ENCODE results near the gene ZBTB21.

The ZBTB21 gene

DNA sequence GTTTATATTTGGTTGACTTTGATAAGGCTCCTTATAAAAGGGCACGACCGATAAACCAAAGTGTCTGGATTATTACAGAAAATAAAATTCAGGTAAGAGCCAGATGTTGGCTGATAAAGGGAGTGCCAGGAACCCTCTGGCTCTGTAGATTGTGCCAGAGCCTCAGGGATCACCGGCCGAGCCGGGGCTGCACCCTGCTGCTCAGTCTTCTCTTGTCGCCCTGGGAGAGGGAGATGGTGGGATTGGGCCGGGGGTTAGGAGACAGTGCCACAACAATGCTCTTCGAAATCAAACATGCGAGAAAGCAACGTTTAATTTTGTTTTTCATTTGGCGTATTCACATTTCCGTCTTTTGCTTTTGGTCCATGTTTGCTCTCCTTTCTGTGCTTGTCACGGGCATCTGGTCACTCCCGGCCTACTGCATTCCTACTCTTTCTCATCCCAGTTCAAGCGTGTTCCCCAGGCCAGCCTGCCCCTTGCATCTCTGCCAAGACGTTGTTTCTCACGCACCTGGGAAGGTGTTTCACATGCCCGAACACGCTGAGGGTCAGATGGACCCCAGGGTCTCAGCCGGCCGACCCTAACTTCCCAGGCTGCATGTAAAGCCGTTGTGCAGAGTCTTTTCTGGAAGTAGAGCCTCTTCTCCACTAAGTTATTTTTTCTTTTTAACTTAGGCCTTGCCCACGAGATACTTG, 37.5 kb downstream of the ZBTB21 start:
- TF ChIP-seq POLR2A (IDR thresholded peaks at IDR 0.05; ENCODE audit: low read depth, low read length) (no peak), TAF1 (IDR thresholded peaks at IDR 0.05; ENCODE audit: borderline replicate concordance, low read depth, low read length) (no peak), POLR2AphosphoS5 (IDR thresholded peaks at IDR 0.05; ENCODE audit: low read depth, low read length) (no peak)
- DNase-seq (ENCODE audit: insufficient read length) (no peak), FAIRE-seq (no peak)

DNA sequence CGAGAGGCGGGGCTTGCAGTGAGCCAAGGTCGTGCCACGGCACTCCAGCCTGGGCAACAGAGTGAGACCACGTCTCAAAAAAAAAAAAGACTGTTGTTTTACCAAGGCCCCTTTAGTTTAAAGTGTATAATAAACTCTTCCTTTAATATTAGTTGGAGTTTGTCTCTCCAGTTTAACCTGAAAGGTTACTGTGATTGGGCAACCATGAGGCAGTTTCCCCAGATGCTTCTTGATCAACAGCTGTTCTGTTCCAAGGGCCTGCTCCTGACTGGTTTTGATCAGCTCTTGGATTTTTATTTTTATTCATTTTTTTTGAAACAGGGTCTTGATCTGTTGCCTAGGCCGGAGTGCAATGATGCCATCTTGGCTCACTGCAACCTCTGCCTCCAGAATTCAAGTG, 38.3 kb downstream of the ZBTB21 start:
- DNase-seq (ENCODE audit: insufficient read length) (no peak), FAIRE-seq (no peak)
- TF ChIP-seq POLR2AphosphoS5 (IDR thresholded peaks at IDR 0.05; ENCODE audit: low read depth, low read length) (no peak), POLR2A (IDR thresholded peaks at IDR 0.05; ENCODE audit: low read depth, low read length) (no peak), TAF1 (IDR thresholded peaks at IDR 0.05; ENCODE audit: borderline replicate concordance, low read depth, low read length) (no peak)

DNA sequence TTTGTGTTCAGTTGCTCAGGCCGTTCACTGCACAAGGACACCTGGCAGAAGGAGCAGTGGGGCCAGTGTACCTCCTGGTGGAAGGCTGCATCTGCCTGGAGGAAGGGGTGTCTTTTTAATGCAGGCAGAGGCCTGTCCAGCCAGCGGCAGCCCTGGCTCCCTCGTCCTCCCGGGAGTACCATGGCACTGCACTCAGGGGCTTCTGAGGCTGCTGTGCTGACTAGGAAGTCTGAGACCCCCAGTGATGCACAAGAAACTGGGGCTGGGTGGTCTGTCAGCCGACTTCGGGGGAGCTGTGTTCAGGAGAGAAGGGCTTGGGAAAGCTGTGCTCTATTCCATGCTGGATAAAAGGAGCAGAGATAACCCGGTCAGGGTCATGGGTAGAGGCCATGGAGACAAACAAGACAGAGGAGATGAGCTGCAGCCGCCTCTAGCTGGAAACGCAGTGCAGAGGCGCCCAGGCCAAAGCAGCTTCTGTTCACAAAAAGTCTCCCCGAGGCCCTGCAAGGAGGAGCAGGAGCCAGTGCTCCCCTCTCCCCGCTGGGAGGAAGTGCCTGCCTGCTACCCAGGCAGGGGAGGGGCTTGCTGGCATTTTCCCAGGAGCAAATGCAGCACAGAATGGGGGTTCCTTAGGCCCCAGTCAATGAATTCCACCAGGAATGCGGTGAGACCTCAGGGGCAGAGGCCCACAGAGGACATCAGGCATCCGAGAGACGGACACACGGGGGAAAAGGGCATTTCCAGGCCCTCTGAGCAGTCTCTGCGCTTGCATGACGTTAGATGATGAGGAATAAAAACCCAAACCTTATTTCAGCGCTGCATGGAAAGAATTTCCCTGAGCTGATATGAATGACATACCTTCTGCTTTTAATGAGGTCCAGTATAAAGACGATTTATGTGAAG, 39.2 kb downstream of the ZBTB21 start:
- DNase-seq (ENCODE audit: insufficient read length) = no peak
- TF ChIP-seq POLR2A (IDR thresholded peaks at IDR 0.05; ENCODE audit: low read depth, low read length) (no peak), TAF1 (IDR thresholded peaks at IDR 0.05; ENCODE audit: borderline replicate concordance, low read depth, low read length) (no peak), POLR2AphosphoS5 (IDR thresholded peaks at IDR 0.05; ENCODE audit: low read depth, low read length) (no peak)
- no peak for FAIRE-seq

DNA sequence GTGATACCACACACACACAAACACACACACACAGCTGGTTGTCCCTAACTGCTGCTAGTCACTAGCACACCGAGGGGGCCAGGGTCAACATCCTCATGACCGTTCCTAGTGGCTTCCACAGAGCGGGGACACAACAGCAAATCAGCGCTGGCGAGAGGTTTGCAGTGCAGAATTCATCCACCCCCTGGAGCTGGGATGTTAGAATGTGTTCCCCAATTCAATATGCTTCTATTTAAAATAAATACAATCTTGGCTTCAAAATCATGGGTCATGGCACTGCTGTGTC, 40.1 kb downstream of the ZBTB21 start:
- FAIRE-seq (no peak), DNase-seq (ENCODE audit: insufficient read length) (no peak)
- no peak for TF ChIP-seq TAF1 (IDR thresholded peaks at IDR 0.05; ENCODE audit: borderline replicate concordance, low read depth, low read length)
- TF ChIP-seq POLR2AphosphoS5 (IDR thresholded peaks at IDR 0.05; ENCODE audit: low read depth, low read length) = no peak
- no peak for TF ChIP-seq POLR2A (IDR thresholded peaks at IDR 0.05; ENCODE audit: low read depth, low read length)

DNA sequence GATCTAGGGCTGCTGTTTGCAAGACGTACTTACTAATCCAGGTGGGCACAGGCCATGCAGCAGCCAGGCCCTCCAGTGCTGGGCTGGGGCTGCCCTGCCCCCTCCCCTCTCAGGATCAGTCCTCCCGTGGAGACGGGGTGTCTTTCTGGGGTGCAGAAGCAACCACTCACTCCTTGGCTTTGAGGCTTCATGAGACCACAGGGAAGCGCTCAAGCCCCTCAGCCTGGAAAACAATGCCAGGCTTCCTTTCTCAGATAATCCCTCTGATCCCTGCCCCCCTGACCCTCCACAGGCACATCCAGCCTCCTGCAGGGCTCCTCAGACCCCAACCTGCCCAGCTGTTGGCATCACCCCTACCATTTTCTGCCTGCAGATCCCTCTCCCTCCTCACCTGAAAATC, 42.5 kb downstream of the ZBTB21 start:
- no peak for FAIRE-seq
- TF ChIP-seq POLR2AphosphoS5 (IDR thresholded peaks at IDR 0.05; ENCODE audit: low read depth, low read length) (no peak), TAF1 (IDR thresholded peaks at IDR 0.05; ENCODE audit: borderline replicate concordance, low read depth, low read length) (no peak), POLR2A (IDR thresholded peaks at IDR 0.05; ENCODE audit: low read depth, low read length) (no peak)
- no peak for DNase-seq (ENCODE audit: insufficient read length)

DNA sequence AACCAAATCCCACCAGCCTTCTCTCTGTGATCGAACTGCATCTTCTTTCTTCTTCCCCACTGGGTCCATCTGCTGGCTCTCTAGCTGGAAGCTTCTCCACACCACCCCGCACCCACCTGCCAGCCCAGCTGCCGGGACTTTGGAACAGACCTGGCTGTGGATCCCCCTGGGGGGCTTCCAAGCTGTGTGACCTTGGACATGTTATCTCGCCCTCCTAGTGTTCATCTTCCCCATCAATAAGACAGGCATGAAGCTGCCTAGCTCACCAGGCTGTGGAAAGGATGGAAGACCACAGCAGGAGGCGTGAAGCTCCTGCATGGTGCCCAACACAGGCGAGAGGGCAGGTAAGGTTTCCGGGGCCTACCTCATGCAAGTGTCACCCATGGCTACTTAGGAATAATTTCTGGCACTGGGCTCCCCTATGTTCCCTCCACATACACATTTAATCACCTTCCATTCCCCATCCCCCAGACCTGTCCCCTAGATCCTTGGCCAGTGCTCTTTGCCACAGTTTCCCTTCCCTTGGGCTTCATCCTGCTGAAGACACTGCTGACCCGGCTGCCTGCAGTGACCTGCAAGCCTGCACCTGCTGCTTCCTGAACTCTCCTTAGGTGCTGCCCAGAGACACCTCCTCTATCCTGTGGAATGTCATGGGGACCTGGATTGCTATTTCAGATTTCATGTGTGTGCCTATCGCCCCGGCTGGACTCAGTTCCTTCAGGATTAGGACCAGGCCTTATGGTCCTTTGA, 43.1 kb downstream of the ZBTB21 start:
- no peak for TF ChIP-seq TAF1 (IDR thresholded peaks at IDR 0.05; ENCODE audit: borderline replicate concordance, low read depth, low read length)
- no peak for TF ChIP-seq POLR2A (IDR thresholded peaks at IDR 0.05; ENCODE audit: low read depth, low read length)
- no peak for TF ChIP-seq POLR2AphosphoS5 (IDR thresholded peaks at IDR 0.05; ENCODE audit: low read depth, low read length)
- no peak for DNase-seq (ENCODE audit: insufficient read length)
- no peak for FAIRE-seq

DNA sequence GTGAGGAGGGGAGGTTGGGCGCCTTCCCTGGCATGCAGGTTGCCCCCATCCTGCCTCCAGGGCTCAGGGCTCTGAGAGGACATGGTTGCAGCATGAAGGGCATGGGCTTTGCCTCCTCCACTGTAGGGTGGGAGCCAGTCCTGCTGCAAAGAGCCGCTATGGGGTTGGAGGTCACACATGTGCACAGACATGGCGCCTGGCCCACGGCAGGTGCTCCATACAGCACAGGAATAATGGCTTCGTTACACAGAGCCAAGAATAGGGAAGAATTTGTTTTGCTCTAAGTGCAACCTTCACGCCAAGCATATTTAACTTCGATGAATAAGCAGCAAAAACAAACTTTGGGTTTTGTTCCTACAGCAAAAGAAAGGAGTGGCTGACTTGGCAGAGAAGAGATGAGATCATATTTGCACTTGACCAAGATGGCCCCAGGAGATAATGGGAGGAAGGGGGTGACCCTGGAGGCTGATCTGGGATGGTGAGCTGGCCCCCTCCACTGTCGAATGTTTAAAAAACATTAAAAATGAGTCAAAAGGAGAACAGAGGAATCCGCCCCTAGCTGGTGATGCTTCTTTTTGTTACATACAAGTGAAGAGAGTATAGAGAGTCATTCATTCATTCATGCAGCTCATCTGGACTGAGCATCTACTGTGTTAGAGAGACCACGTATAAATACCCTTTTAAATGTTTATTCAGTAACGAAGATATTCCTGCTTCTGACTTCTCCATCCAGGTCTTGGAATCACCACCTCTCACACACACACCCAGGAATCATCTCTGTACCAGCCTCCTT, 43.9 kb downstream of the ZBTB21 start:
- FAIRE-seq (no peak), DNase-seq (ENCODE audit: insufficient read length) (no peak)
- TF ChIP-seq TAF1 (IDR thresholded peaks at IDR 0.05; ENCODE audit: borderline replicate concordance, low read depth, low read length) (no peak), POLR2AphosphoS5 (IDR thresholded peaks at IDR 0.05; ENCODE audit: low read depth, low read length) (no peak), POLR2A (IDR thresholded peaks at IDR 0.05; ENCODE audit: low read depth, low read length) (no peak)

DNA sequence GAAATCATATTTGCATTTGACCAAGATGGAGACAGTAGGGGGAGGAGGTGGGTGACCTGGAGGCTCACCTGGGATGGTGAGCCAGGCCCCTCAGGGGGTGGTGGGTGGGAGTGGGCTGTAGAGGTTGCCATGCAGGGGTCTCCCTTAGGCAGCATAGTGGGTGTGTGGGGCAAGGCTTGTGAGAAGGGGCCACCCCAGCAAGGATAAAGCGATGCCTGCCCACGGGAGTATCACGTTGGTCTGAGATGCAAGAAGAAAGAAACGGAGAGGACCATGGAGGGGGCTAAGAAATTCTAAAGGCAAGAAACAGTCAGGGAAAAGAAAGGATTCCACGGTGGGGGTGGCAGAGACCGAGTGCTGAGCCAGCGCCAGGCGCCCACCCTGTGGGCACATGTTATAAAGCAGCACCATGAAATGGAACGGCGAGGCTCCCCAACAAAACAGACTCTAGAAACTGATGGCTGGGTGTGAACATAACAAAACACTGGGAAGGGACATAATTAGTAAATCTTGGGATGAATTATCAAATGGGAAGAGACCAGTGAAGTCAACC, 44.6 kb downstream of the ZBTB21 start:
- DNase-seq (ENCODE audit: insufficient read length) (no peak), FAIRE-seq (no peak)
- no peak for TF ChIP-seq POLR2AphosphoS5 (IDR thresholded peaks at IDR 0.05; ENCODE audit: low read depth, low read length)
- TF ChIP-seq POLR2A (IDR thresholded peaks at IDR 0.05; ENCODE audit: low read depth, low read length) = no peak
- no peak for TF ChIP-seq TAF1 (IDR thresholded peaks at IDR 0.05; ENCODE audit: borderline replicate concordance, low read depth, low read length)

DNA sequence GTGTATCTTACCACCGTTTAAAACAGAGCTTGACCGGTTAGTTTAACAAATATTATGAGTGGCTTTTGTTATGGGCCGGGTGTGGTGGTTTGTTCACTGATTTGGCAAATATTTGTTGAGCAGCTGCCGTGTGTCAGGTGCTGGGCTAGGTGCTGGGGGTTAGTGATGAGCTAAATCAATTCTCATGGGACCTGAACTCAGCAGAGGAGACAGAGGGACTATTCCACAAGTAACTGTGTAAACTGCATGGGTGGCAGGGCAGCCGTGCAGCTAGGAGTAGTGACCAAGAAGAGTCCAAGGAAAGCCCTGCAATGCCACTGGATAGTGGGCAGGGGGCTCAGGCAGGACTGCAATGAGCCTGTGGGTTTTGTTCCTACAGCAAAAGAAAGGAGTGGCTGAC, 45.1 kb downstream of the ZBTB21 start:
- FAIRE-seq (no peak), DNase-seq (ENCODE audit: insufficient read length) (no peak)
- TF ChIP-seq POLR2A (IDR thresholded peaks at IDR 0.05; ENCODE audit: low read depth, low read length) (no peak), POLR2AphosphoS5 (IDR thresholded peaks at IDR 0.05; ENCODE audit: low read depth, low read length) (no peak), TAF1 (IDR thresholded peaks at IDR 0.05; ENCODE audit: borderline replicate concordance, low read depth, low read length) (no peak)

DNA sequence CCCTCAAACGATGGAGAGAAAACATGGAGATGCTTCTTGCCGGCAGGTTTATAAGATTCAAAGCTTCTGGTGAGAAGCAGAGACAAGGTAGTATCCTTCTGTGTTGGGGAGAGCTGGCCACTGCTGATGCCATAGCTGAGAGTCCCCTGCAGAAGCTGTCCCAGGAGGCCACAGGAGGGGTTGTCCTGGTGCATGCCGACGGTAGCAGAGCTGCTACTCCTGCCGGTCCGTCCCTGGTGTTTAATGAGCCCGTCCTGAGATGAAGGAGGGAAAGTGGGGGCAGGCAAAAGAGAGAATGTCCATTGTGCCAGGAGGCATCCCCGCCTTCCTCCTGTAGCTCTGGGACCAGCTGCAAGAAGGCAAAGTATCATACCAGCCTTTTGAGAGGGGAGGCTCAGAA, 46.0 kb downstream of the ZBTB21 start:
- TF ChIP-seq TAF1 (IDR thresholded peaks at IDR 0.05; ENCODE audit: borderline replicate concordance, low read depth, low read length) = no peak
- TF ChIP-seq POLR2A (IDR thresholded peaks at IDR 0.05; ENCODE audit: low read depth, low read length) = no peak
- TF ChIP-seq POLR2AphosphoS5 (IDR thresholded peaks at IDR 0.05; ENCODE audit: low read depth, low read length) = no peak
- no peak for FAIRE-seq
- DNase-seq (ENCODE audit: insufficient read length) = no peak

All from GM12892 (cell line).